ENCODE data around the gene HS3ST5.

The HS3ST5 gene

GRCh38 chr6:114342826-114343781, at the start of gene HS3ST5:
TSS of gene HS3ST5 (minus strand) at chr6:114343023. CDS start at chr6:114062845, 280,178 bp downstream.
- FAIRE-seq (no peak), DNase-seq (ENCODE audit: low spot score) (no peak)

- no peak for FAIRE-seq
Observed at GRCh38 chr6:114390176-114390575, 47.4 kb upstream of the HS3ST5 start.

GRCh38 chr6:114389111-114389510, 46.3 kb upstream of the HS3ST5 start:
- FAIRE-seq, result no peak
- DNase-seq (ENCODE audit: low spot score), result no peak

More at GRCh38 chr6:114390176-114390575, 47.4 kb upstream of the HS3ST5 start:
- DNase-seq (ENCODE audit: low spot score), result no peak

- FAIRE-seq, result no peak
Observed at GRCh38 chr6:114382406-114382805, 39.6 kb upstream of the HS3ST5 start.

GRCh38 chr6:114377881-114378280, 35.1 kb upstream of the HS3ST5 start:
- no peak for FAIRE-seq
- DNase-seq (ENCODE audit: low spot score), result no peak

More at GRCh38 chr6:114382406-114382805, 39.6 kb upstream of the HS3ST5 start:
- DNase-seq (ENCODE audit: low spot score), result no peak

GRCh38 chr6:114376611-114377175, 33.9 kb upstream of the HS3ST5 start:
- FAIRE-seq (no peak), DNase-seq (ENCODE audit: low spot score) (no peak)

GRCh38 chr6:114375541-114376192, 32.8 kb upstream of the HS3ST5 start:
- FAIRE-seq, result no peak
- DNase-seq (ENCODE audit: low spot score), result no peak

- FAIRE-seq, result no peak
- no peak for DNase-seq (ENCODE audit: low spot score)
Observed at GRCh38 chr6:114367315-114367961, 24.6 kb upstream of the HS3ST5 start.

- FAIRE-seq, result no peak
- DNase-seq (ENCODE audit: low spot score), result no peak
Observed at GRCh38 chr6:114366899-114367298, 24.1 kb upstream of the HS3ST5 start.

- FAIRE-seq (peak; percentile 35), DNase-seq (ENCODE audit: low spot score) (no peak)
Observed at GRCh38 chr6:114364301-114364700, 21.5 kb upstream of the HS3ST5 start.

GRCh38 chr6:114362957-114363356, 20.1 kb upstream of the HS3ST5 start:
- FAIRE-seq, result no peak
- no peak for DNase-seq (ENCODE audit: low spot score)

- DNase-seq (ENCODE audit: low spot score) (no peak), FAIRE-seq (no peak)
Observed at GRCh38 chr6:114362396-114362795, 19.6 kb upstream of the HS3ST5 start.

GRCh38 chr6:114361036-114361435, 18.2 kb upstream of the HS3ST5 start:
- FAIRE-seq, result no peak
- no peak for DNase-seq (ENCODE audit: low spot score)

- FAIRE-seq (no peak), DNase-seq (ENCODE audit: low spot score) (no peak)
Observed at GRCh38 chr6:114355300-114355699, 12.5 kb upstream of the HS3ST5 start.

GRCh38 chr6:114354482-114354881, 11.7 kb upstream of the HS3ST5 start:
- DNase-seq (ENCODE audit: low spot score), result no peak
- no peak for FAIRE-seq

- DNase-seq (ENCODE audit: low spot score) (no peak), FAIRE-seq (no peak)
Observed at GRCh38 chr6:114346451-114346850, 3.6 kb upstream of the HS3ST5 start.

- FAIRE-seq, result no peak
- no peak for DNase-seq (ENCODE audit: low spot score)
Observed at GRCh38 chr6:114344971-114345275, 2.1 kb upstream of the HS3ST5 start.

GRCh38 chr6:114344246-114344970, 1.6 kb upstream of the HS3ST5 start:
- DNase-seq (ENCODE audit: low spot score) (no peak), FAIRE-seq (no peak)

GRCh38 chr6:114343782-114344144, 940 bp upstream of the HS3ST5 start:
- FAIRE-seq (no peak), DNase-seq (ENCODE audit: low spot score) (no peak)

GRCh38 chr6:114342086-114342825, 567 bp downstream of the HS3ST5 start:
- FAIRE-seq, result no peak
- DNase-seq (ENCODE audit: low spot score), result no peak
